SIG-M5 (cell line): ENCODE measurements around the gene SRC.
A peak's percentile ranks its signal among the peaks of the same experiment; 100 is the strongest.

Experiments used
- DNase-seq: peaks from one replicate; lab custom pipeline; 2025; lab: John Stamatoyannopoulos, UW

Gene SRC

GRCh38 chr20:37350649-37351574 is 5.0 kb downstream of the SRC start:
- no peak for DNase-seq

DNA sequence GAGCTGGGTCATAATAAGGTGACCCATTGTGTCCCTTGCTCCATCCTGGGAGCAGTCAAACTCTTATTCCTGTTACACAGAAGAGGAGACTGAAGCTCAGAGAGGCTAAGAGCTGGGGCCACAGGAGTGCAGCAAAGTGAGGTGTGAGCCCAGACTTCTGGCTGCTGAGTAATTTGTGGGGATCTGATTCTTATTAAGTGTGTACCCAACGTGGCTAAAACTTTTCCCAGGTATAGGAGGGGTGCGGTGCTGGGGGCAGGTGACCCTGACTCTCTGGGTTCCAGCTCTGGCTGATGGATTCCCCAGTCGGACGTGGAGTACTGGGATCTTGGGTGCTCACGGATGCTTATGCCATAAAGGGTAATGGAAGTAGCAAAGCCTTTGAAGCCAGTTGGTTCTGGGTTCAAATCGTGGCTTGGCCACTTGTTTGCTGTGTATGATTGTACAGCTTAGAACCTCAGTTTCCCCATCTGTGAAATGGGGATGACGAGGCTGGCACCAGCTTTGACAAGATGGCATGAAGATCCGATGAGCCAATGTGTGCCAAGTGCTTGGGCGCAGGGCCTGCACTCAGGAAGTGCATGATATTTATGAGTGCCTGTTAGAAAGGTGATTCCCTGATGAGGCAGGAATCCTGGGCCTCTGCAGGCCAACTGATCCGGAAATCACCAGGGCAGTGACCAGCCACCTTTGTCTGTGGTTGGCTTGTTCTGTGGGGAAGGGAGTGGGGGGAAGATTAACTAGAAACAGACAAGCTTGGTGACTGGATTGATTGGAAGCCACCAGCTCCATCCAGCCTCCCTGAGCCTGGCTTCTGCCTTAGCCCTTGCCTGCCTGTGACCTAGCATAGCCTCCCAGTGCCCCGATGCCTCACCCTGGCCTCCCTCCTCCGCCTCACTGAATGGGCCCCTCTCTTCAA is 6.0 kb downstream of the SRC start:
- no peak for DNase-seq

DNA sequence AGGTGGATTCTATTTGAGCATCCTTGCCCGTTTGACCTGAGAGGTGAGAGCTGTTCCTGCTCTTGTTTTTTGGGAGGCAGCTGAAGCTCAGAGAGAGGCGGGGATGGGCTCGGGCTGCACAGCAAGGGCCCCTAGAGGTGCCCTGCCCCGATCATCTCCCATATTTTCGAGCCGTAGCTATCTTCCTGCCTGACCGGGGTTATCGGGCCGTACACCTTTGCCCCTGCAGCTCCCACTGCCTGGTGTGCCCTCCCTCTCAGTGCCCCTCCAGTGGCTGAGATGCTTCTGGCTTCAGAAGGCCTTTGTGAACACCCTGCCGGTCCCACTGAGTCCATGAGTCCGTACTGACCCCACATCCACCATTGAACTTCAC is 6.7 kb downstream of the SRC start:
- DNase-seq = no peak

DNA sequence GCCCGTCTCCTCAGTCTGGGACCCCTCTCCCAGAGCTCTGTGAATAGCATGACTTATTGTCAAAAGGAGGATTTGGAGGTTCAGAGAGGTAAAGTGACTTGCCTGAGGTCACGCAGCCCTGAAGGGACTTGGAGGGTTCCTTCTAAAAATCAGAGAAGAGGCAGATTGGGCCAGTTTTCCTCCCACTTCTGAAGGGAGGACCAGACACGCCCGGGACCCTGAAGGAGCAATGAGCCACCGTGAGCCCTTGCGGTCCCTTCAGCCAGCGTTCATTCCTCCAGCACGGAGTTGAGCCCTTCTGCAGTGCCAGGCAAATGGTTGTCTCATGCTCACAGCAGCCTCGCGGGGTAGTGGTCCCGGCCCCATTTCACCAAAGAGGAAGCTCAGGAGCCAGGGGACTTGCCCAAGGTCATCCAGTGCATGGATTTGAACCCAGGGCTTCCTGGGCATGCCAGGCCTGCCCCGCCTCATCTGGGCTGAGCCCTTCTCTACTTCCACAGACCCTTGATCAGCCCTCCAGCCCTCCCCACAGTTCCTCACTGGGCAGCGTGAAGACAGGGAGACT is 7.4 kb downstream of the SRC start:
- no peak for DNase-seq

GRCh38 chr20:37354210-37355195 is 8.6 kb downstream of the SRC start:
- DNase-seq = no peak

- DNase-seq = no peak
These were observed 9.6 kb downstream of the SRC start for GRCh38 chr20:37355252-37356180.

- no peak for DNase-seq
These were observed 10.4 kb downstream of the SRC start for GRCh38 chr20:37356387-37356786.

GRCh38 chr20:37356961-37357371 is 11.0 kb downstream of the SRC start:
- DNase-seq = no peak

- peak; percentile 83 for DNase-seq
These were observed 11.8 kb downstream of the SRC start for GRCh38 chr20:37357481-37358365.

GRCh38 chr20:37358366-37359150 is 12.6 kb downstream of the SRC start:
- DNase-seq = no peak

GRCh38 chr20:37359331-37359730 is 13.4 kb downstream of the SRC start:
- DNase-seq = no peak

GRCh38 chr20:37359836-37360235 is 13.9 kb downstream of the SRC start:
- DNase-seq = no peak

GRCh38 chr20:37360391-37361115 is 14.6 kb downstream of the SRC start:
- DNase-seq = no peak

DNA sequence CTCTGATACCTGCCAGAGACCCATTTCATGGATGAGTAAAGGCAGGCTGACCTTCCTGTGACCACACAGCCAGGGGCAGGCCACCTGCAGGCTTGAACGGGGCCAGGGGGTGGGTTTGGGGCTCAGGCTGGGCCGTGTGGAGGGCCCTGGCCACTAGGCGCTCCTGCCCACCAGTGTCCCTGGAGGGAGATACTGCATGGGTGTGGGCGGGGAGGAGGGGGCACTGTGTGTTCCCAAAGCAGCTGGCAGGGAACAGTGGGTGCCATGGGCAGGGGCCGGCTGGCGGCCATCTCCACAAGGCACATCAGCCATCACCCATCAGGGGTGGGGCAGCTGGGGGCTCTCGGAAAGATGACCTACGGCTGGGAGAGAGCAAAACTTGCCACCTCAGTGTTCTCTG is 15.4 kb downstream of the SRC start:
- no peak for DNase-seq

- no peak for DNase-seq
These were observed 16.4 kb downstream of the SRC start for GRCh38 chr20:37362231-37362792.

DNA sequence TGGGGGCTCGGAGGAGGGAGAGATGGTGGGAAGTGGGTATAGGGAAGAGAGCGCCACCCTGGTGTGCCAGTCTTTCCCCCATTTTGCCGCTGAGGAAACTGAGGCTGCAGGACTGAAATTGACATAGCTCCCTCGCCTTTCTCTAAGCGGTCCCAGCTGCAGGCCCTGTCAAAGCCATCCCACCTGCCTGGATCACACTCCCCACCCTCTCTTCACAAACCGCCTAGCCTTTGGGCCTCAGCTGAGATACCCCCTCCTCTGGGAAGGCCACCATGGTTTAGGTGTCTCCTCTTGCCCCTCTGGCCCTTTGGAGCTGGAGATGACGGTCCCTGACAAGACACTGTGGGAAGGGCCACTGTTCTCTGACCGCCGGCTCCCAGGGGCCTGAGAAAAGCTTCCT is 16.9 kb downstream of the SRC start:
- no peak for DNase-seq
